HepG2 (cell line): ENCODE measurements around the gene C6orf62. TPM values are rescaled to one million over a fixed set of nuclear protein-coding genes. Genes with fewer than 3 reads are reported as not detected.
"Not testable (repeated sequence)": the region's sequence is repeated elsewhere in the genome, so short reads cannot be mapped to it uniquely, and the experiment has no call there.

ENCODE experiments used
- ATAC-seq: fragments of 200-7000 bp; cut with Tn5 transposase; 3 replicates; pipeline ENCODE4 v1.9.1; 2020; ENCODE audit warnings: mild to moderate bottlenecking, moderate library complexity
- BruUV-seq: library from RNA; stranded (reverse); fragments of 400-500 nt; replicated peaks from 2 replicates; lab custom pipeline; 2021; lab: Mats Ljungman, UMichigan
- CTCF ChIA-PET: fragments of 300-600 bp; formaldehyde crosslinking; extraction: SDS; loops from one replicate; lab custom pipeline; 2021; ENCODE audit warnings: low total read pairs, inconsistent platforms, low intra/inter-chr PET ratio; lab: Yijun Ruan, JAX
- POLR2A ChIA-PET: fragments of 350-600 bp; sonication (Branson Sonifier 250); formaldehyde crosslinking; loops from one replicate; lab custom pipeline; 2020; ENCODE audit warnings: antibody characterized with exemption, inconsistent platforms; lab: Yijun Ruan, JAX
- DNase-seq: peaks from one replicate; pipeline ENCODE4 v3.0.0-alpha.2; 2015; ENCODE audit warnings: low spot score
- FAIRE-seq: peaks from 3 replicates; lab custom pipeline; 2011; peaks lifted over from hg19 to GRCh38; lab: Jason Lieb, UNC
- H2AFZ ChIP-seq: one replicate; pipeline ENCODE4 v1.6.1; 2011; ENCODE audit warnings: low read length, inconsistent platforms
- H3K27ac ChIP-seq: fragments of 300-600 bp; 3 replicates; pipeline ENCODE4 v1.8.0; 2011; ENCODE audit warnings: mixed run types, mild to moderate bottlenecking, mixed read lengths, low read length, inconsistent platforms; ENCODE audit not compliant: insufficient read depth; ENCODE audit errors: extremely low read length
- H3K27me3 ChIP-seq, 2 experiments: fragments of 200-600 bp in 1 of 2; 2 replicates in 1 of 2; 3 replicates in 1 of 2; pipeline versions ENCODE4 v1.6.0 to v1.8.0; 2011; ENCODE audit warnings: low read length in 2 of 2, mild to moderate bottlenecking in 2 of 2, moderate library complexity in 2 of 2, inconsistent platforms in 1 of 2; ENCODE audit not compliant: insufficient read depth in 2 of 2, control insufficient read depth in 1 of 2
- H3K36me3 ChIP-seq, 2 experiments: fragments of 200-600 bp in 1 of 2; replicated peaks in 1 of 2; 2 replicates in 1 of 2; 3 replicates in 1 of 2; pipeline versions ENCODE4 v1.5.1 to v1.8.0; 2011; ENCODE audit warnings: low read length in 2 of 2, inconsistent platforms in 1 of 2; ENCODE audit not compliant: insufficient read depth in 2 of 2, control insufficient read depth in 1 of 2
- H3K4me1 ChIP-seq: 2 replicates; pipeline ENCODE4 v1.5.1; 2012; ENCODE audit warnings: low read length, inconsistent platforms; ENCODE audit not compliant: insufficient read depth
- H3K4me2 ChIP-seq: 2 replicates; pipeline ENCODE4 v1.6.0; 2011; ENCODE audit warnings: low read depth, low read length, inconsistent platforms
- H3K4me3 ChIP-seq, 3 experiments: fragments of 200-600 bp in 1 of 3; sonication (generic), shearing (Covaris generic) in 1 of 3; replicated peaks in 1 of 3; 2 replicates each; pipeline ENCODE4 v1.5.1; 2011 to 2016; ENCODE audit warnings: low read length in 3 of 3, inconsistent platforms in 2 of 3, low read depth in 2 of 3, mild to moderate bottlenecking in 2 of 3, control low read depth in 1 of 3, mixed read lengths in 1 of 3; ENCODE audit not compliant: insufficient read depth in 1 of 3
- H3K79me2 ChIP-seq: one replicate; pipeline ENCODE4 v1.6.1; 2011; ENCODE audit warnings: low read length, inconsistent platforms; ENCODE audit not compliant: insufficient read depth
- H3K9ac ChIP-seq: 2 replicates; pipeline ENCODE4 v1.6.0; 2011; ENCODE audit warnings: mild to moderate bottlenecking, low read depth, low read length, inconsistent platforms; ENCODE audit not compliant: insufficient read depth
- H3K9me3 ChIP-seq: 2 replicates; pipeline ENCODE4 v1.5.1; 2012; ENCODE audit warnings: mild to moderate bottlenecking, low read length
- H4K20me1 ChIP-seq: 2 replicates; pipeline ENCODE4 v1.6.0; 2011; ENCODE audit warnings: inconsistent platforms, mild to moderate bottlenecking, low read length, moderate library complexity; ENCODE audit not compliant: insufficient read depth
- FOXA1 ChIP-seq, 2 experiments: fragments of 450-650 bp in 1 of 2; sonication (generic) in 1 of 2; formaldehyde crosslinking in 1 of 2; IDR thresholded peaks; 2 replicates each; pipeline versions ENCODE4 v1.4.0 to v1.6.1; 2016 to 2020; ENCODE audit warnings: missing genetic modification reagents in 1 of 2
- IRF1 ChIP-seq: sonication (generic); formaldehyde crosslinking; IDR thresholded peaks from 2 replicates; pipeline ENCODE4 v1.4.0; 2020; ENCODE audit warnings: low read depth, mild to moderate bottlenecking, missing genetic modification reagents
- MAFF ChIP-seq: IDR thresholded peaks from 2 replicates; pipeline ENCODE4 v1.6.1; 2011; ENCODE audit warnings: low read depth, low read length, improper control_type of control experiment
- MAFK ChIP-seq, 2 experiments: IDR thresholded peaks in 1 of 2; conservative IDR thresholded peaks in 1 of 2; 2 replicates each; pipeline ENCODE4 v1.6.1; 2011; ENCODE audit warnings: improper control_type of control experiment in 2 of 2, low read length in 2 of 2
- NFE2L2 ChIP-seq: fragments of 150-350 bp; IDR thresholded peaks from 2 replicates; pipeline ENCODE4 v1.6.1; 2014; ENCODE audit warnings: low read length
- SETDB1 ChIP-seq: sonication (generic); formaldehyde crosslinking; IDR thresholded peaks from 2 replicates; pipeline ENCODE4 v1.5.1; 2020; ENCODE audit warnings: missing genetic modification reagents, mild to moderate bottlenecking, borderline replicate concordance
- SP2 ChIP-seq: sonication (generic); formaldehyde crosslinking; IDR thresholded peaks from 2 replicates; pipeline ENCODE4 v1.5.1; 2020; ENCODE audit warnings: mild to moderate bottlenecking, missing genetic modification reagents
- ZNF225 ChIP-seq: sonication (generic); formaldehyde crosslinking; IDR thresholded peaks from 2 replicates; pipeline ENCODE4 v1.4.0; 2020; ENCODE audit warnings: mild to moderate bottlenecking, missing genetic modification reagents
- ZNF737 ChIP-seq: sonication (generic); formaldehyde crosslinking; IDR thresholded peaks from 2 replicates; pipeline ENCODE4 v1.5.0; 2020; ENCODE audit warnings: missing genetic modification reagents, mild to moderate bottlenecking, borderline replicate concordance
- WGBS: methylation state at CpG from one replicate; pipeline ENCODE4 v1.1.6; 2017; ENCODE audit warnings: low lambda C conversion rate; 5-methylcytosine and 5-hydroxymethylcytosine counted together
- in situ Hi-C: cut with HindIII; loops from 2 replicates; pipeline ENCODE4 v1.10.0; 2017; ENCODE audit warnings: low pct_unique_long_range_greater_than_20kb; ENCODE audit not compliant: extremely low pct_ligation_motif_present
- intact Hi-C: fragments of 100-400 bp; cut with micrococcal nuclease; formaldehyde crosslinking; loops from one replicate; pipeline ENCODE4 v1.10.0; 2022; ENCODE audit not compliant: unreplicated experiment
- polyA plus RNA-seq, 8 experiments: library from polyadenylated mRNA; depleted of rRNA in 3 of 8; stranded (reverse) in 7 of 8; unstranded in 1 of 8; fragments of >200 nt; fragmentation: Illumina TruSeq in 4 of 8; extraction: Trizol in 4 of 8; gene quantifications; 2 replicates each; pipeline versions ENCODE4 v1.2.1 to v1.2.3, GENCODE V29; 2011 to 2016; ENCODE audit warnings: low read depth in 4 of 8, missing spikeins in 1 of 8, mixed read lengths in 1 of 8; ENCODE audit not compliant: insufficient read depth in 1 of 8
- total RNA-seq, 5 experiments: library from RNA; depleted of rRNA; stranded (reverse); fragments of >200 nt; fragmentation: Illumina TruSeq; extraction: Trizol; gene quantifications; 2 replicates each; pipeline ENCODE4 v1.2.3, GENCODE V29; 2016; ENCODE audit warnings: low read depth in 1 of 5
- TF ChIP-seq, protein P1 (sequence below): sonication (generic); formaldehyde crosslinking; IDR thresholded peaks from 2 replicates; pipeline ENCODE4 v1.5.0; 2020; ENCODE audit warnings: mild to moderate bottlenecking, missing genetic modification reagents

Gene C6orf62
- total and polyA plus RNA-seq, 2 of the 13 experiments (the other 11 are each of a cell fraction or from before 2014, with no cell fraction given), result 54.8 to 90.4 TPM

DNA sequence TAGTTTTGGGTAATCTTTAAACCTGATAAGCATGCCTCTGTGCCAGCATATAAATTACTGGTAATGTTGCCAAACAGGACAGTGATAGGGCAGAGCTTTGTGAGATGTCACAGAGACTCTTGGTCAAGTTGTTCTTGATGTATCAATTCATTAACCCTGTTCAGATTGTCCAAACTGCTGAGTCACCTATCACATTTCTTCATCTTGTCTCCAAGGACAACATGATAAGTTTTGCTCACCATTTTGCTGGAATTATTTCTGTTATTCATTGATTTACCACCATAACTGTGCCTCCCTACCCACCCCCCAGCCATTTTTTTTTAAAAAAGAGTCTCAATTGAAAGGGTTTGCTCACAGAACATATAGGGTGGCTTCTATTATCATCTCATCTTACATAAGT, 36.3 kb upstream of the C6orf62 start:
- Histone ChIP-seq H3K79me2 (no peaks in the 10 kb centered on the region), H3K36me3 (no peaks in the 10 kb centered on the region), H3K4me3 (no peak overlapping the region), H3K9ac (no peak overlapping the region), H3K27me3 (0 out of 5 replicates have a peak, but pooled peaks cover 0 to 3% of the 10 kb centered on the region in 2 experiments), H3K9me3 (peaks cover 11% of the 10 kb centered on the region), H4K20me1 (no peaks in the 10 kb centered on the region), H3K4me1 (peaks cover 16% of the 10 kb centered on the region), H3K27ac (no peak overlapping the region), H3K4me2 (no peak overlapping the region), H2AFZ (no peak overlapping the region)
- in situ Hi-C loops (no loop called here), intact Hi-C loops (no loop called here)
- ATAC-seq, result no peak
- ChIA-PET CTCF (no interaction called here), POLR2A (interaction anchor here (3.0 kb wide), 1 partner anchor 33 kb away, joined by 10 read pairs; no protein-coding TSS in a partner anchor)
- FAIRE-seq, result no peak
- no TSS peak for BruUV-seq
- TF ChIP-seq MAFF (0 out of 2 replicates have a peak, but pooled peaks have one; percentile 25), SP2 (CRISPR knock-in tag) (no peak), IRF1 (CRISPR knock-in tag) (no peak), SETDB1 (CRISPR knock-in tag) (no peak), ZNF225 (CRISPR knock-in tag) (no peak), MAFK (conservative IDR thresholded peaks at IDR 0.05 in 1 of 2, IDR thresholded peaks at IDR 0.05 in 1 of 2; ENCODE audit: low read length in 2 of 2) (peak; percentile 57 to 58), ZNF737 (CRISPR knock-in tag) (no peak), FOXA1 (IDR thresholded peaks at IDR 0.05) (no peak), FOXA1 (CRISPR knock-in tag; IDR thresholded peaks at IDR 0.05) (no peak), NFE2L2 (peak; percentile 90)
- TF ChIP-seq, protein P1, sequence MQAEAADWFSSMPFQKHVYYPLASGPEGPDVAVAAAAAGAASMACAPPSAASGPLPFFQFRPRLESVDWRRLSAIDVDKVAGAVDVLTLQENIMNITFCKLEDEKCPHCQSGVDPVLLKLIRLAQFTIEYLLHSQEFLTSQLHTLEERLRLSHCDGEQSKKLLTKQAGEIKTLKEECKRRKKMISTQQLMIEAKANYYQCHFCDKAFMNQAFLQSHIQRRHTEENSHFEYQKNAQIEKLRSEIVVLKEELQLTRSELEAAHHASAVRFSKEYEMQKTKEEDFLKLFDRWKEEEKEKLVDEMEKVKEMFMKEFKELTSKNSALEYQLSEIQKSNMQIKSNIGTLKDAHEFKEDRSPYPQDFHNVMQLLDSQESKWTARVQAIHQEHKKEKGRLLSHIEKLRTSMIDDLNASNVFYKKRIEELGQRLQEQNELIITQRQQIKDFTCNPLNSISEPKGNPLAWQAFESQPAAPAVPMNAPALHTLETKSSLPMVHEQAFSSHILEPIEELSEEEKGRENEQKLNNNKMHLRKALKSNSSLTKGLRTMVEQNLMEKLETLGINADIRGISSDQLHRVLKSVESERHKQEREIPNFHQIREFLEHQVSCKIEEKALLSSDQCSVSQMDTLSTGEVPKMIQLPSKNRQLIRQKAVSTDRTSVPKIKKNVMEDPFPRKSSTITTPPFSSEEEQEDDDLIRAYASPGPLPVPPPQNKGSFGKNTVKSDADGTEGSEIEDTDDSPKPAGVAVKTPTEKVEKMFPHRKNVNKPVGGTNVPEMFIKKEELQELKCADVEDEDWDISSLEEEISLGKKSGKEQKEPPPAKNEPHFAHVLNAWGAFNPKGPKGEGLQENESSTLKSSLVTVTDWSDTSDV (CRISPR knock-in tag), result no peak
- no peak for DNase-seq

DNA sequence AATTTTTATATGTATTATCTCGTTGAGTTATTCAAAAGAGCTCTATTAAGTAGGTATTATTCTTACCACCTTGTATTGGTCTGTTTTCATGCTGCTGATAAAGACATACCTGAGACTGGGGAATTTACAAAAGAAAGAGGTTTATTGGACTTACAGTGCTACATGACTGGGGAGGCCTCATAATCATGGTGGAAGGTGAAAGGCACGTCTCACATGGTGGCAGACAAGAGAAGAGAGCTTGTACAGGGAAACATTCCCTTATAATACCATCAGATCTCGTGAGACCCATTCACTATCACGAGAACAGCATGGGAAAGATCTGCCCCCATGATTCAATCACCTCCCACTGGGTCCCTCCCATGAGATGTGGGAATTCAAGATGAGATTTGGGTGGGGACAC, 35.4 kb upstream of the C6orf62 start:
- peaks cover 11% of the 10 kb centered on the region for H3K9me3 ChIP-seq
- H4K20me1 ChIP-seq, FAIRE-seq, BruUV-seq, intact Hi-C loops, DNase-seq, ATAC-seq, CTCF ChIA-PET, in situ Hi-C loops, H2AFZ ChIP-seq, H3K36me3 ChIP-seq, H3K4me3 ChIP-seq, H3K27me3 ChIP-seq, H3K4me2 ChIP-seq, H3K27ac ChIP-seq, H3K9ac ChIP-seq, H3K79me2 ChIP-seq: not testable (repeated sequence)
- POLR2A ChIA-PET, result interaction anchor here (3.0 kb wide), 1 partner anchor 33 kb away, joined by 10 read pairs; no protein-coding TSS in a partner anchor
- peaks cover 16% of the 10 kb centered on the region for H3K4me1 ChIP-seq
- WGBS, result 47% methylated on average over 4 of the region's 4 CpGs
